Esophagus (tissue), 2 donors: ENCODE data around the gene VIPR1. TPM values are rescaled to one million over a fixed set of nuclear protein-coding genes. Genes with fewer than 3 reads are reported as not detected.

Experiments used
- H3K27ac ChIP-seq, 2 donors: one replicate each; pipeline ENCODE4 v1.5.1; 2013; ENCODE audit warnings: low read depth in 2 of 2, mild to moderate bottlenecking in 2 of 2, inconsistent platforms in 1 of 2, low read length in 1 of 2, moderate library complexity in 1 of 2
- H3K27me3 ChIP-seq, 2 donors: one replicate each; pipeline ENCODE4 v1.6.1; 2013; ENCODE audit warnings: low read length in 2 of 2, control low read depth in 1 of 2, mild to moderate bottlenecking in 1 of 2; ENCODE audit not compliant: insufficient read depth in 2 of 2, control insufficient read depth in 1 of 2
- H3K36me3 ChIP-seq, 2 donors: one replicate each; pipeline ENCODE4 v1.6.1; 2013; ENCODE audit warnings: low read length in 1 of 2; ENCODE audit not compliant: control insufficient read depth in 2 of 2, insufficient read depth in 2 of 2
- H3K4me1 ChIP-seq, 2 donors: one replicate each; pipeline ENCODE4 v1.6.1; 2013; ENCODE audit warnings: low read length in 1 of 2; ENCODE audit not compliant: control insufficient read depth in 2 of 2, insufficient read depth in 2 of 2
- H3K4me3 ChIP-seq, 2 donors: one replicate each; pipeline ENCODE4 v1.5.1; 2013; ENCODE audit warnings: low read length in 2 of 2, mild to moderate bottlenecking in 2 of 2, low read depth in 1 of 2, moderate library complexity in 1 of 2
- H3K9me3 ChIP-seq, 2 donors: one replicate each; pipeline ENCODE4 v1.6.1; 2013; ENCODE audit warnings: mild to moderate bottlenecking in 2 of 2, low read depth in 1 of 2, low read length in 1 of 2, moderate library complexity in 1 of 2; ENCODE audit not compliant: control insufficient read depth in 2 of 2, insufficient read depth in 1 of 2
- WGBS, 2 donors: extraction: QIAGEN DNeasy Blood & Tissue Kit; methylation state at CpG; one replicate each; pipeline ENCODE4 v1.1.7; 2013; 5-methylcytosine and 5-hydroxymethylcytosine counted together
- polyA plus RNA-seq, 2 donors: library from polyadenylated mRNA; stranded (reverse); fragments of 200-250 nt; gene quantifications; one replicate each; pipeline ENCODE4 v1.2.3, GENCODE V29; 2013
- donor health status: healthy with polysubstance abuse.
- donor health status: Bipolar disorder and iron deficiency.

Gene VIPR1
- polyA plus RNA-seq, 2 donors: 3.6 to 7.0 TPM

GRCh38 chr3:42477696-42478095, 24.7 kb upstream of the VIPR1 start:
- H3K27ac ChIP-seq: no peak overlapping the region
- H3K9me3 ChIP-seq: peaks cover 0 to 6% of the 10 kb centered on the region in 2 donors
- no peaks in the 10 kb centered on the region for H3K27me3 ChIP-seq
- peaks cover 3 to 16% of the 10 kb centered on the region in 2 donors for H3K4me1 ChIP-seq
- 77 to 89% methylated on average over 2 of the region's 2 CpGs for WGBS, 2 donors
- H3K4me3 ChIP-seq: no peak overlapping the region
- no peaks in the 10 kb centered on the region for H3K36me3 ChIP-seq

GRCh38 chr3:42478830-42479229, 23.6 kb upstream of the VIPR1 start:
- H3K9me3 ChIP-seq: peaks cover 0 to 6% of the 10 kb centered on the region in 2 donors
- no peaks in the 10 kb centered on the region for H3K27me3 ChIP-seq
- H3K36me3 ChIP-seq: no peaks in the 10 kb centered on the region
- H3K27ac ChIP-seq: no peak overlapping the region
- WGBS, 2 donors: 35 to 52% methylated on average over 2 of the region's 2 CpGs
- H3K4me3 ChIP-seq: no peak overlapping the region
- H3K4me1 ChIP-seq: peaks cover 0 to 8% of the 10 kb centered on the region in 2 donors

- no peaks in the 10 kb centered on the region for H3K36me3 ChIP-seq
- no peak overlapping the region for H3K4me3 ChIP-seq
- H3K9me3 ChIP-seq: no peaks in the 10 kb centered on the region
- 78 to 82% methylated on average over 2 of the region's 2 CpGs for WGBS, 2 donors
- no peaks in the 10 kb centered on the region for H3K27me3 ChIP-seq
- peaks cover 0 to 7% of the 10 kb centered on the region in 2 donors for H3K4me1 ChIP-seq
- H3K27ac ChIP-seq: no peak overlapping the region
Observed at GRCh38 chr3:42486814-42487565, 15.5 kb upstream of the VIPR1 start.

- Histone ChIP-seq H3K4me3 (no peak overlapping the region), H3K9me3 (no peaks in the 10 kb centered on the region), H3K36me3 (no peaks in the 10 kb centered on the region), H3K27me3 (no peaks in the 10 kb centered on the region), H3K4me1 (peaks cover 0 to 10% of the 10 kb centered on the region in 2 donors), H3K27ac (no peak overlapping the region)
- 91 to 95% methylated on average over 4 of the region's 4 CpGs for WGBS, 2 donors
Observed at GRCh38 chr3:42488687-42489086, 13.8 kb upstream of the VIPR1 start.

- 90 to 93% methylated on average over 10 of the region's 10 CpGs for WGBS, 2 donors
- peak overlapping the region in 1 of 2 donors; percentile 38 for H3K27ac ChIP-seq
- H3K27me3 ChIP-seq: no peaks in the 10 kb centered on the region
- no peak overlapping the region for H3K4me3 ChIP-seq
- H3K36me3 ChIP-seq: no peaks in the 10 kb centered on the region
- peaks cover 0 to 10% of the 10 kb centered on the region in 2 donors for H3K4me1 ChIP-seq
- no peaks in the 10 kb centered on the region for H3K9me3 ChIP-seq
Observed at GRCh38 chr3:42489116-42489936, 13.1 kb upstream of the VIPR1 start.

- Histone ChIP-seq H3K9me3 (no peaks in the 10 kb centered on the region), H3K4me3 (no peak overlapping the region), H3K4me1 (peaks cover 0 to 10% of the 10 kb centered on the region in 2 donors), H3K27ac (no peak overlapping the region), H3K27me3 (no peaks in the 10 kb centered on the region), H3K36me3 (no peaks in the 10 kb centered on the region)
- WGBS, 2 donors: 85 to 87% methylated on average over 3 of the region's 3 CpGs
Observed at GRCh38 chr3:42489937-42490227, 12.6 kb upstream of the VIPR1 start.

GRCh38 chr3:42490243-42490642, 12.2 kb upstream of the VIPR1 start:
- no peaks in the 10 kb centered on the region for H3K27me3 ChIP-seq
- H3K4me1 ChIP-seq: peaks cover 0 to 10% of the 10 kb centered on the region in 2 donors
- H3K9me3 ChIP-seq: no peaks in the 10 kb centered on the region
- 47 to 49% methylated on average over 5 of the region's 5 CpGs for WGBS, 2 donors
- H3K36me3 ChIP-seq: no peaks in the 10 kb centered on the region
- no peak overlapping the region for H3K27ac ChIP-seq
- no peak overlapping the region for H3K4me3 ChIP-seq

- Histone ChIP-seq H3K9me3 (no peaks in the 10 kb centered on the region), H3K27me3 (no peaks in the 10 kb centered on the region), H3K27ac (no peak overlapping the region), H3K4me3 (no peak overlapping the region), H3K4me1 (peaks cover 0 to 10% of the 10 kb centered on the region in 2 donors), H3K36me3 (no peaks in the 10 kb centered on the region)
- 78 to 80% methylated on average over 3 of the region's 3 CpGs for WGBS, 2 donors
Observed at GRCh38 chr3:42491881-42492507, 10.4 kb upstream of the VIPR1 start.

- Histone ChIP-seq H3K9me3 (no peaks in the 10 kb centered on the region), H3K4me1 (peaks cover 0 to 10% of the 10 kb centered on the region in 2 donors), H3K27me3 (no peaks in the 10 kb centered on the region), H3K4me3 (no peak overlapping the region), H3K36me3 (no peaks in the 10 kb centered on the region), H3K27ac (no peak overlapping the region)
- 74 to 80% methylated on average over 6 of the region's 6 CpGs for WGBS, 2 donors
Observed at GRCh38 chr3:42492508-42493080, 9.8 kb upstream of the VIPR1 start.
